ENCODE data around the gene PKD1L1.
"Not testable (repeated sequence)": the region's sequence is repeated elsewhere in the genome, so short reads cannot be mapped to it uniquely, and the experiment has no call there.

Gene PKD1L1

GRCh38 chr7:47814905-47815613 is 133.2 kb downstream of the PKD1L1 start:
- DNase-seq = no peak

- no peak for DNase-seq
Observed at GRCh38 chr7:47813620-47814260, 134.5 kb downstream of the PKD1L1 start.

- DNase-seq = no peak
Observed at GRCh38 chr7:47812429-47813136, 135.7 kb downstream of the PKD1L1 start.

- no peak for DNase-seq
Observed at GRCh38 chr7:47811632-47812380, 136.5 kb downstream of the PKD1L1 start.

- no peak for DNase-seq
Observed at GRCh38 chr7:47809387-47809786, 138.9 kb downstream of the PKD1L1 start.

GRCh38 chr7:47808321-47808720 is 139.9 kb downstream of the PKD1L1 start:
- DNase-seq = no peak

GRCh38 chr7:47807756-47808155 is 140.5 kb downstream of the PKD1L1 start:
- DNase-seq = no peak

- no peak for DNase-seq
Observed at GRCh38 chr7:47807126-47807525, 141.1 kb downstream of the PKD1L1 start.

- no peak for DNase-seq
Observed at GRCh38 chr7:47806701-47807103, 141.6 kb downstream of the PKD1L1 start.

GRCh38 chr7:47804767-47805545 is 143.3 kb downstream of the PKD1L1 start:
- DNase-seq = no peak

GRCh38 chr7:47803846-47804245 is 144.4 kb downstream of the PKD1L1 start:
- no peak for DNase-seq

GRCh38 chr7:47803025-47803424 is 145.2 kb downstream of the PKD1L1 start:
- no peak for DNase-seq

GRCh38 chr7:47801423-47801822 is 146.8 kb downstream of the PKD1L1 start:
- DNase-seq = no peak

GRCh38 chr7:47799524-47799923 is 148.7 kb downstream of the PKD1L1 start:
- no peak for DNase-seq

GRCh38 chr7:47796347-47796746 is 151.9 kb downstream of the PKD1L1 start:
- DNase-seq = no peak

- no peak for DNase-seq
Observed at GRCh38 chr7:47795631-47796030, 152.6 kb downstream of the PKD1L1 start.

GRCh38 chr7:47795126-47795525 is 153.1 kb downstream of the PKD1L1 start:
- DNase-seq = not testable (repeated sequence)

GRCh38 chr7:47794016-47794415 is 154.2 kb downstream of the PKD1L1 start:
- DNase-seq = no peak

GRCh38 chr7:47793186-47793585 is 155.1 kb downstream of the PKD1L1 start:
- not testable (repeated sequence) for DNase-seq

- peak in 1 of 2 experiments; percentile 24 for DNase-seq
Observed at GRCh38 chr7:47792521-47793121, 155.6 kb downstream of the PKD1L1 start.

- DNase-seq = no peak
Observed at GRCh38 chr7:47791682-47792081, 156.6 kb downstream of the PKD1L1 start.

GRCh38 chr7:47788083-47788482 is 160.2 kb downstream of the PKD1L1 start:
- DNase-seq = no peak

Data from NCI-H526 (cell line).